ENCODE results near the gene LINC00305. TPM values are rescaled to one million over a fixed set of nuclear protein-coding genes. Genes with fewer than 3 reads are reported as not detected.

The LINC00305 gene
- total and polyA plus RNA-seq, 2 donors (not counting 3 experiments of a cell fraction or from before 2014, with no cell fraction given) = not detected

DNA sequence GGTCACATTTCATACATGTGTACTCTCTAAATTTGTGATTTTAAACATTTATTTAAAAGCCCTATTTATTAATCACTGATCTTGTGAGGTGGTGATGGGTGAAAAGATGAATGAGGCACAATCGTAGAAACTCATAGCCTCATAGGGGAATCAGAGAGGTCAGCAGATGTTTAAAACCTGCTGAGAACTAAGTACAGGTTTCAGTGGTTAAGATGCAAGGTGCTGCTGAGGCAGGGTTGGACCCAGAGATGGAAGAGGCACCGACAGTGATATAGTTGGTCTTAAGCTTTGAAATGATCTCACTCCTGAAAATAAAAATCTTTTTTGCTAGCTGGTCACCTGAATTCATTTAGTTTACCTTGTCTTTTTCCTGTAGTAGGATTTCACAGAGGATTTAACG is 49.6 kb downstream of the LINC00305 start:
- dilution Hi-C loops (cut with MboI; ENCODE audit: extremely low pct_ligation_motif_present, low sequenced_read_pairs) = no loop called here
- H3K27me3 ChIP-seq (ENCODE audit: control insufficient read depth in 2 of 2, insufficient read depth in 2 of 2, low read length in 2 of 2) = no peaks in the 10 kb centered on the region
- no peak for DNase-seq (ENCODE audit: low read depth, low spot score)
- no peaks in the 10 kb centered on the region for H3K79me2 ChIP-seq (ENCODE audit: control insufficient read depth, insufficient read depth, low read length)
- no peak for FAIRE-seq
- no peak overlapping the region for H2AFZ ChIP-seq (ENCODE audit: low read depth, low read length)
- H3K4me3 ChIP-seq (replicated peaks in 1 of 3; ENCODE audit: insufficient read depth in 1 of 3, low read depth in 1 of 3, low read length in 3 of 3) = no peak overlapping the region
- H3K9me1 ChIP-seq (replicated peaks; ENCODE audit: control insufficient read depth, extremely low read depth, insufficient read depth, low read length) = no peaks in the 10 kb centered on the region
- intact Hi-C loops (cut with micrococcal nuclease) = loop anchor here (5.0 to 10.0 kb wide), 3 partner anchors 233 to 996 kb away; no protein-coding TSS in a partner anchor
- no peak overlapping the region for H3K9ac ChIP-seq (replicated peaks; ENCODE audit: extremely low read depth, insufficient read depth, low read length)
- H3K4me1 ChIP-seq (ENCODE audit: control insufficient read depth, extremely low read depth, insufficient read depth, low read length) = no peaks in the 10 kb centered on the region
- H3K36me3 ChIP-seq (ENCODE audit: control insufficient read depth in 2 of 2, extremely low read depth in 1 of 2, insufficient read depth in 2 of 2, low read length in 2 of 2) = no peaks in the 10 kb centered on the region
- no peaks in the 10 kb centered on the region for H4K20me1 ChIP-seq (replicated peaks; ENCODE audit: control insufficient read depth, extremely low read depth, insufficient read depth, low read length)
- ChIA-PET POLR2A (no interaction called here), CTCF (no interaction called here)
- TF ChIP-seq EZH2 (IDR thresholded peaks at IDR 0.05; ENCODE audit: borderline replicate concordance, low read depth, low read length, severe bottlenecking) (no peak), POLR2A (IDR thresholded peaks at IDR 0.05; ENCODE audit: low read depth, low read length) (no peak), FOS (IDR thresholded peaks at IDR 0.05; ENCODE audit: borderline replicate concordance, insufficient read depth, low read length) (no peak), JUN (IDR thresholded peaks at IDR 0.05; ENCODE audit: borderline replicate concordance, insufficient read depth, insufficient read length, low read depth) (no peak), MAX (IDR thresholded peaks at IDR 0.05; ENCODE audit: insufficient read depth, insufficient read length) (no peak), POLR2AphosphoS5 (IDR thresholded peaks at IDR 0.05; ENCODE audit: insufficient read depth, low read depth, low read length) (no peak), GATA2 (IDR thresholded peaks at IDR 0.05; ENCODE audit: insufficient read depth, insufficient read length, low read depth, low read length) (no peak), MYC (IDR thresholded peaks at IDR 0.05; ENCODE audit: low read depth, low read length) (no peak)
- TF ChIP-seq, protein P1, sequence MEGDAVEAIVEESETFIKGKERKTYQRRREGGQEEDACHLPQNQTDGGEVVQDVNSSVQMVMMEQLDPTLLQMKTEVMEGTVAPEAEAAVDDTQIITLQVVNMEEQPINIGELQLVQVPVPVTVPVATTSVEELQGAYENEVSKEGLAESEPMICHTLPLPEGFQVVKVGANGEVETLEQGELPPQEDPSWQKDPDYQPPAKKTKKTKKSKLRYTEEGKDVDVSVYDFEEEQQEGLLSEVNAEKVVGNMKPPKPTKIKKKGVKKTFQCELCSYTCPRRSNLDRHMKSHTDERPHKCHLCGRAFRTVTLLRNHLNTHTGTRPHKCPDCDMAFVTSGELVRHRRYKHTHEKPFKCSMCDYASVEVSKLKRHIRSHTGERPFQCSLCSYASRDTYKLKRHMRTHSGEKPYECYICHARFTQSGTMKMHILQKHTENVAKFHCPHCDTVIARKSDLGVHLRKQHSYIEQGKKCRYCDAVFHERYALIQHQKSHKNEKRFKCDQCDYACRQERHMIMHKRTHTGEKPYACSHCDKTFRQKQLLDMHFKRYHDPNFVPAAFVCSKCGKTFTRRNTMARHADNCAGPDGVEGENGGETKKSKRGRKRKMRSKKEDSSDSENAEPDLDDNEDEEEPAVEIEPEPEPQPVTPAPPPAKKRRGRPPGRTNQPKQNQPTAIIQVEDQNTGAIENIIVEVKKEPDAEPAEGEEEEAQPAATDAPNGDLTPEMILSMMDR (IDR thresholded peaks at IDR 0.05; ENCODE audit: extremely low read depth in 1 of 2, insufficient read depth in 1 of 2, low read depth in 1 of 2, low read length in 2 of 2) = no peak
- no peak overlapping the region for H3K27ac ChIP-seq (ENCODE audit: insufficient read depth, low read depth, low read length)
- no peaks in the 10 kb centered on the region for H3K9me3 ChIP-seq (replicated peaks; ENCODE audit: control insufficient read depth, insufficient read depth, low read length)
- H3K4me2 ChIP-seq (ENCODE audit: insufficient read depth, low read length) = no peak overlapping the region
- BruUV-seq (replicated peaks) = no TSS peak

Measured in endothelial cell of umbilical vein (primary cell).